Fibroblast of lung (primary cell): Measurements from ENCODE around the gene HRH4. TPM values are rescaled to one million over a fixed set of nuclear protein-coding genes. Genes with fewer than 3 reads are reported as not detected.

Experiments
- DNase-seq, 2 donors: peaks; one replicate each; pipeline versions ENCODE4 v3.0.0 to v3.0.0-alpha.2; 2010; ENCODE audit warnings: low read depth in 2 of 2
- H2AFZ ChIP-seq: 2 replicates; pipeline ENCODE4 v1.5.1; 2012; ENCODE audit warnings: low read length, control low read depth, inconsistent platforms
- H3K27ac ChIP-seq: 2 replicates; pipeline ENCODE4 v1.5.1; 2011; ENCODE audit warnings: low read length, control low read depth; ENCODE audit not compliant: insufficient read depth
- H3K27me3 ChIP-seq: 2 replicates; pipeline ENCODE4 v1.5.1; 2011; ENCODE audit warnings: mild to moderate bottlenecking, low read length; ENCODE audit not compliant: control insufficient read depth, insufficient read depth
- H3K36me3 ChIP-seq: 2 replicates; pipeline ENCODE4 v1.5.1; 2011; ENCODE audit warnings: low read length; ENCODE audit not compliant: control insufficient read depth, insufficient read depth
- H3K4me1 ChIP-seq: 2 replicates; pipeline ENCODE4 v1.5.1; 2011; ENCODE audit warnings: low read length; ENCODE audit not compliant: control insufficient read depth, insufficient read depth; ENCODE audit errors: extremely low read depth
- H3K4me2 ChIP-seq: 2 replicates; pipeline ENCODE4 v1.5.1; 2011; ENCODE audit warnings: low read length, control low read depth; ENCODE audit not compliant: insufficient read depth; ENCODE audit errors: extremely low read depth
- H3K4me3 ChIP-seq, 4 experiments: fragments of 200-600 bp in 1 of 4; sonication (generic) in 1 of 4; replicated peaks in 1 of 4; 2 replicates each; pipeline ENCODE4 v1.5.1; 2011 to 2016; ENCODE audit warnings: low read length in 4 of 4, low read depth in 3 of 4, mild to moderate bottlenecking in 3 of 4, control low read depth in 2 of 4, inconsistent platforms in 1 of 4, mixed read lengths in 1 of 4; ENCODE audit not compliant: insufficient read depth in 1 of 4; ENCODE audit errors: control extremely low read depth in 1 of 4
- H3K79me2 ChIP-seq: 2 replicates; pipeline ENCODE4 v1.5.1; 2012; ENCODE audit warnings: mild to moderate bottlenecking, low read length, inconsistent platforms; ENCODE audit not compliant: control insufficient read depth, insufficient read depth
- H3K9ac ChIP-seq: 2 replicates; pipeline ENCODE4 v1.5.1; 2011; ENCODE audit warnings: mild to moderate bottlenecking, low read length, control low read depth; ENCODE audit not compliant: insufficient read depth
- H3K9me3 ChIP-seq: 2 replicates; pipeline ENCODE4 v1.5.1; 2012; ENCODE audit warnings: low read depth, low read length; ENCODE audit not compliant: control insufficient read depth, insufficient read depth
- H4K20me1 ChIP-seq: 2 replicates; pipeline ENCODE4 v1.5.1; 2011; ENCODE audit warnings: low read length; ENCODE audit not compliant: control insufficient read depth, insufficient read depth; ENCODE audit errors: extremely low read depth
- CTCF ChIP-seq, 2 donors: IDR thresholded peaks in 1 of 2; conservative IDR thresholded peaks in 1 of 2; 1 replicate in 1 of 2; 2 replicates in 1 of 2; pipeline ENCODE4 v1.5.1; 2011 to 2012; ENCODE audit warnings: low read length in 2 of 2, control low read depth in 1 of 2, inconsistent platforms in 1 of 2, low read depth in 1 of 2, mild to moderate bottlenecking in 1 of 2
- EZH2 ChIP-seq: IDR thresholded peaks from 2 replicates; pipeline ENCODE4 v1.5.1; 2012; ENCODE audit warnings: low read length, control low read depth, mild to moderate bottlenecking; ENCODE audit errors: missing control alignments
- polyA plus RNA-seq, 2 donors: library from polyadenylated mRNA; depleted of rRNA in 1 of 2; stranded (reverse) in 1 of 2; unstranded in 1 of 2; fragments of >200 nt; gene quantifications; 2 replicates each; pipeline ENCODE4 v1.2.1, GENCODE V29; 2011 to 2012; ENCODE audit warnings: missing spikeins in 1 of 2
- total RNA-seq: library from RNA; depleted of rRNA; stranded (reverse); fragments of >200 nt; gene quantifications from 2 replicates; pipeline ENCODE4 v1.2.1, GENCODE V29; 2014

The HRH4 gene
- total and polyA plus RNA-seq, 2 donors (not counting 1 experiment from before 2014, with no cell fraction given): under 0.01 to 0.01 TPM

GRCh38 chr18:24497031-24497754, 36.8 kb downstream of the HRH4 start:
- H3K79me2 ChIP-seq: no peaks in the 10 kb centered on the region
- H3K4me3 ChIP-seq: no peak overlapping the region
- H3K9ac ChIP-seq: no peak overlapping the region
- H3K4me2 ChIP-seq: peak overlapping the region; percentile 4
- no peaks in the 10 kb centered on the region for H3K9me3 ChIP-seq
- peaks cover 2% of the 10 kb centered on the region for H3K4me1 ChIP-seq
- no peak for TF ChIP-seq EZH2
- no peak for TF ChIP-seq CTCF (conservative IDR thresholded peaks at IDR 0.05 in 1 of 2, IDR thresholded peaks at IDR 0.05 in 1 of 2; ENCODE audit: low read depth in 1 of 2, low read length in 2 of 2)
- no peaks in the 10 kb centered on the region for H4K20me1 ChIP-seq
- no peaks in the 10 kb centered on the region for H3K36me3 ChIP-seq
- H3K27ac ChIP-seq: no peak overlapping the region
- H3K27me3 ChIP-seq: no peaks in the 10 kb centered on the region
- H2AFZ ChIP-seq: no peak overlapping the region
- DNase-seq: peak; percentile 11 to 79

- Histone ChIP-seq H3K36me3 (no peaks in the 10 kb centered on the region), H2AFZ (no peak overlapping the region), H4K20me1 (no peaks in the 10 kb centered on the region), H3K9me3 (no peaks in the 10 kb centered on the region), H3K4me2 (no peak overlapping the region), H3K27ac (no peak overlapping the region), H3K27me3 (no peaks in the 10 kb centered on the region), H3K9ac (no peak overlapping the region), H3K4me3 (no peak overlapping the region), H3K4me1 (peaks cover 2% of the 10 kb centered on the region), H3K79me2 (no peaks in the 10 kb centered on the region)
- TF ChIP-seq CTCF (conservative IDR thresholded peaks at IDR 0.05 in 1 of 2, IDR thresholded peaks at IDR 0.05 in 1 of 2; ENCODE audit: low read depth in 1 of 2, low read length in 2 of 2) (no peak), EZH2 (no peak)
- peak in 1 of 2 donors; percentile 57 for DNase-seq
These were observed 39.4 kb downstream of the HRH4 start for GRCh38 chr18:24499814-24500213.

- no peaks in the 10 kb centered on the region for H3K79me2 ChIP-seq
- DNase-seq: no peak
- no peak overlapping the region for H3K4me3 ChIP-seq
- H3K27me3 ChIP-seq: no peaks in the 10 kb centered on the region
- no peak overlapping the region for H3K4me2 ChIP-seq
- H3K9ac ChIP-seq: no peak overlapping the region
- no peak overlapping the region for H2AFZ ChIP-seq
- no peaks in the 10 kb centered on the region for H3K36me3 ChIP-seq
- H3K27ac ChIP-seq: no peak overlapping the region
- no peaks in the 10 kb centered on the region for H4K20me1 ChIP-seq
- H3K4me1 ChIP-seq: peaks cover 2% of the 10 kb centered on the region
- TF ChIP-seq CTCF (conservative IDR thresholded peaks at IDR 0.05 in 1 of 2, IDR thresholded peaks at IDR 0.05 in 1 of 2; ENCODE audit: low read depth in 1 of 2, low read length in 2 of 2) (no peak), EZH2 (no peak)
- H3K9me3 ChIP-seq: no peaks in the 10 kb centered on the region
These were observed 39.8 kb downstream of the HRH4 start for GRCh38 chr18:24500217-24500616.
